GM23248 (cell line): ENCODE data around the gene MBD4.

Experiments used
- EZH2 ChIP-seq: fragments of 200-600 bp; sonication (generic); IDR thresholded peaks from 2 replicates; pipeline ENCODE4 v1.6.1; 2018; ENCODE audit warnings: antibody characterized with exemption, mild to moderate bottlenecking; ENCODE audit not compliant: insufficient read depth, poor library complexity, severe bottlenecking
- EZH2phosphoT487 ChIP-seq: fragments of 200-600 bp; sonication (generic); IDR thresholded peaks from 2 replicates; pipeline ENCODE4 v1.6.1; 2018; ENCODE audit warnings: antibody characterized with exemption, moderate library complexity, mild to moderate bottlenecking, low read depth; ENCODE audit not compliant: insufficient read depth

- no peak for TF ChIP-seq EZH2phosphoT487
- no peak for TF ChIP-seq EZH2
Measured at GRCh38 chr3:129399895-129400357, 39.8 kb downstream of the MBD4 start.
